SU-DHL-6 (cell line): ENCODE data around the gene CRYGA.

Source experiments
- H2AFZ ChIP-seq: fragments of 200-600 bp; sonication (generic); 2 replicates; pipeline ENCODE4 v1.6.1; 2014; ENCODE audit warnings: low read depth, mild to moderate bottlenecking, moderate library complexity, mixed read lengths, antibody characterized with exemption, low read length; ENCODE audit not compliant: severe bottlenecking
- H3F3A ChIP-seq: fragments of 200-600 bp; shearing (Covaris generic); 2 replicates; pipeline ENCODE4 v1.6.0; 2016; ENCODE audit warnings: antibody characterized with exemption, mild to moderate bottlenecking; ENCODE audit not compliant: insufficient read depth
- H3K27ac ChIP-seq: fragments of 200-600 bp; sonication (generic); 2 replicates; pipeline ENCODE4 v1.5.1; 2016; ENCODE audit warnings: low read depth, mild to moderate bottlenecking, low read length, moderate library complexity, mixed read lengths
- H3K27me3 ChIP-seq: fragments of 200-600 bp; sonication (generic), shearing (Covaris generic); 2 replicates; pipeline ENCODE4 v1.6.0; 2014; ENCODE audit warnings: mild to moderate bottlenecking, low read length
- H3K36me3 ChIP-seq: fragments of 200-600 bp; sonication (generic); 2 replicates; pipeline ENCODE4 v1.6.1; 2014; ENCODE audit warnings: mild to moderate bottlenecking, low read length, mixed read lengths
- H3K4me2 ChIP-seq: fragments of 300-600, 200-600 bp; shearing (Covaris generic), sonication (generic); 2 replicates; pipeline ENCODE4 v1.6.0; 2014; ENCODE audit warnings: low read length, low read depth, mild to moderate bottlenecking; ENCODE audit not compliant: poor library complexity, severe bottlenecking
- H3K4me3 ChIP-seq: fragments of 200-600 bp; sonication (generic); 2 replicates; pipeline ENCODE4 v1.5.1; 2014; ENCODE audit warnings: antibody characterized with exemption, low read length, mild to moderate bottlenecking, mixed read lengths; ENCODE audit not compliant: insufficient read depth, poor library complexity, severe bottlenecking
- H3K79me2 ChIP-seq: fragments of 200-600 bp; sonication (generic); 2 replicates; pipeline ENCODE4 v1.6.1; 2014; ENCODE audit warnings: mild to moderate bottlenecking, low read length, moderate library complexity; ENCODE audit not compliant: insufficient read depth
- H3K9ac ChIP-seq: fragments of 200-600 bp; sonication (generic); 2 replicates; pipeline ENCODE4 v1.7.0; 2014; ENCODE audit warnings: mild to moderate bottlenecking, low read length
- H3K9me2 ChIP-seq: fragments of 200-600 bp; sonication (generic); replicated peaks from 2 replicates; pipeline ENCODE4 v1.6.1; 2014; ENCODE audit warnings: low read length; ENCODE audit not compliant: insufficient read depth
- H3K9me3 ChIP-seq: fragments of 200-600 bp; sonication (generic); 2 replicates; pipeline ENCODE4 v1.6.1; 2014; ENCODE audit warnings: low read length, mixed read lengths; ENCODE audit not compliant: insufficient read depth
- H4K20me1 ChIP-seq: fragments of 200-600 bp; sonication (generic); 2 replicates; pipeline ENCODE4 v1.6.1; 2014; ENCODE audit warnings: low read depth, mild to moderate bottlenecking, antibody characterized with exemption, low read length, moderate library complexity, mixed read lengths
- CTCF ChIP-seq: fragments of 200-600 bp; sonication (generic); IDR thresholded peaks from one replicate; pipeline ENCODE4 v1.5.1; 2017; ENCODE audit warnings: antibody characterized with exemption, mild to moderate bottlenecking, low read length, moderate library complexity; ENCODE audit not compliant: insufficient read depth, poor library complexity, severe bottlenecking
- EZH2phosphoT487 ChIP-seq: fragments of 200-600 bp; sonication (generic), shearing (Covaris generic); conservative IDR thresholded peaks from 2 replicates; pipeline ENCODE4 v1.6.1; 2018; ENCODE audit warnings: mild to moderate bottlenecking, antibody characterized with exemption, low read length, moderate library complexity, mixed read lengths

Gene CRYGA

GRCh38 chr2:208146006-208146405 is 17.4 kb downstream of the CRYGA start, which contains the start of gene CRYGB:
Gene CRYGB (minus strand): TSS chr2:208146158. CDS start chr2:208146120, 38 bp downstream.
- Histone ChIP-seq H3K27ac (no peak within 1 kb of the TSS), H3K9ac (no peak within 1 kb of the TSS), H3K4me2 (no peak within 1 kb of the TSS), H3K27me3 (no peaks in the 10 kb centered on the region), H3K36me3 (no peaks in the 10 kb centered on the region), H4K20me1 (no peaks in the 10 kb centered on the region), H3F3A (no peaks in the 10 kb centered on the region), H3K79me2 (no peaks in the 10 kb centered on the region), H2AFZ (no peak within 1 kb of the TSS), H3K9me3 (no peaks in the 10 kb centered on the region), H3K9me2 (no peaks in the 10 kb centered on the region), H3K4me3 (no peak within 1 kb of the TSS)
- TF ChIP-seq CTCF, result no peak
- TF ChIP-seq EZH2phosphoT487, result no peak

GRCh38 chr2:208142925-208143799 is 20.2 kb downstream of the CRYGA start:
- Histone ChIP-seq H3K9ac (no peak overlapping the region), H4K20me1 (no peaks in the 10 kb centered on the region), H3K27me3 (no peaks in the 10 kb centered on the region), H3K27ac (no peak overlapping the region), H2AFZ (no peak overlapping the region), H3K79me2 (no peaks in the 10 kb centered on the region), H3K4me2 (no peak overlapping the region), H3K36me3 (no peaks in the 10 kb centered on the region), H3K9me3 (no peaks in the 10 kb centered on the region), H3F3A (no peaks in the 10 kb centered on the region), H3K9me2 (no peaks in the 10 kb centered on the region), H3K4me3 (no peak overlapping the region)
- no peak for TF ChIP-seq CTCF
- no peak for TF ChIP-seq EZH2phosphoT487

GRCh38 chr2:208142240-208142924 is 21.0 kb downstream of the CRYGA start:
- no peaks in the 10 kb centered on the region for H4K20me1 ChIP-seq
- H3K4me3 ChIP-seq, result no peak overlapping the region
- TF ChIP-seq CTCF (no peak), EZH2phosphoT487 (no peak)
- no peak overlapping the region for H3K4me2 ChIP-seq
- H3K27me3 ChIP-seq, result no peaks in the 10 kb centered on the region
- H3K9ac ChIP-seq, result no peak overlapping the region
- no peaks in the 10 kb centered on the region for H3K9me2 ChIP-seq
- H2AFZ ChIP-seq, result no peak overlapping the region
- H3K79me2 ChIP-seq, result no peaks in the 10 kb centered on the region
- H3F3A ChIP-seq, result no peaks in the 10 kb centered on the region
- no peaks in the 10 kb centered on the region for H3K36me3 ChIP-seq
- no peak overlapping the region for H3K27ac ChIP-seq
- no peaks in the 10 kb centered on the region for H3K9me3 ChIP-seq
